Immature natural killer cell (primary cell): ENCODE results near the gene GALNTL6. TPM values are rescaled to one million over a fixed set of nuclear protein-coding genes. Genes with fewer than 3 reads are reported as not detected.

Experiments
- DNase-seq, 3 donors: peaks; one replicate each; pipeline ENCODE4 v3.0.0; 2022; ENCODE audit warnings: mixed read lengths in 1 of 3
- H3K27ac Mint-ChIP-seq, 6 donors: one replicate each; pipeline ENCODE4 v1.8.0; 2020; ENCODE audit warnings: mixed read lengths in 6 of 6, mild to moderate bottlenecking in 5 of 6, inconsistent platforms in 4 of 6, moderate library complexity in 3 of 6
- H3K27me3 Mint-ChIP-seq, 3 donors: one replicate each; pipeline ENCODE4 v1.8.0; 2020 to 2021; ENCODE audit warnings: low read depth in 3 of 3, mild to moderate bottlenecking in 3 of 3, mixed read lengths in 3 of 3, moderate library complexity in 3 of 3, inconsistent platforms in 1 of 3
- H3K36me3 Mint-ChIP-seq, 3 donors: one replicate each; pipeline ENCODE4 v1.8.0; 2020; ENCODE audit warnings: mixed read lengths in 3 of 3, inconsistent platforms in 2 of 3, mild to moderate bottlenecking in 2 of 3
- H3K4me1 Mint-ChIP-seq, 2 donors: one replicate each; pipeline ENCODE4 v1.8.0; 2020; ENCODE audit warnings: inconsistent platforms in 2 of 2, mild to moderate bottlenecking in 2 of 2, mixed read lengths in 2 of 2, moderate library complexity in 1 of 2
- H3K4me3 Mint-ChIP-seq, 5 donors: one replicate each; pipeline ENCODE4 v1.8.0; 2020; ENCODE audit warnings: mild to moderate bottlenecking in 5 of 5, mixed read lengths in 5 of 5, inconsistent platforms in 3 of 5, moderate library complexity in 3 of 5
- H3K9me3 Mint-ChIP-seq, 6 donors: one replicate each; pipeline ENCODE4 v1.8.0; 2020; ENCODE audit warnings: mild to moderate bottlenecking in 6 of 6, mixed read lengths in 6 of 6, inconsistent platforms in 4 of 6, moderate library complexity in 3 of 6
- polyA plus RNA-seq, 3 donors: library from polyadenylated mRNA; unstranded; fragments of 300-500 nt; fragmentation: Illumina TruSeq; gene quantifications; one replicate each; pipeline ENCODE4 v1.2.3, GENCODE V29; 2021

The GALNTL6 gene
- polyA plus RNA-seq, 3 donors from 2014 or later = not detected

- Mint-ChIP-seq H3K4me1 (no peaks in the 10 kb centered on the region), H3K27ac (no peak overlapping the region), H3K4me3 (no peak overlapping the region), H3K9me3 (peaks cover 1 to 40% (median 15%) of the 10 kb centered on the region in 6 donors), H3K27me3 (peaks cover 0 to 4% (median 2%) of the 10 kb centered on the region in 3 donors), H3K36me3 (peaks cover 0 to 3% (median 0%) of the 10 kb centered on the region in 3 donors)
- no peak for DNase-seq
These were observed 312.2 kb downstream of the GALNTL6 start for GRCh38 chr4:172125443-172125842.

GRCh38 chr4:172127168-172127567, 314.0 kb downstream of the GALNTL6 start:
- DNase-seq = no peak
- Mint-ChIP-seq H3K4me1 (no peaks in the 10 kb centered on the region), H3K36me3 (no peaks in the 10 kb centered on the region), H3K4me3 (no peak overlapping the region), H3K27me3 (peaks cover 0 to 4% (median 2%) of the 10 kb centered on the region in 3 donors), H3K27ac (no peak overlapping the region), H3K9me3 (peaks cover 1 to 28% (median 13%) of the 10 kb centered on the region in 6 donors)

GRCh38 chr4:172129593-172129992, 316.4 kb downstream of the GALNTL6 start:
- DNase-seq = no peak
- H3K27me3 Mint-ChIP-seq = peaks cover 0 to 4% (median 0%) of the 10 kb centered on the region in 3 donors
- H3K27ac Mint-ChIP-seq = no peak overlapping the region

GRCh38 chr4:172134521-172134920, 321.3 kb downstream of the GALNTL6 start:
- Mint-ChIP-seq H3K27ac (no peak overlapping the region), H3K36me3 (no peaks in the 10 kb centered on the region), H3K27me3 (peaks cover 0 to 2% (median 0%) of the 10 kb centered on the region in 3 donors), H3K4me1 (no peaks in the 10 kb centered on the region), H3K9me3 (peaks cover 11 to 41% (median 21%) of the 10 kb centered on the region in 6 donors), H3K4me3 (no peak overlapping the region)
- no peak for DNase-seq

More at GRCh38 chr4:172129593-172129992, 316.4 kb downstream of the GALNTL6 start:
- H3K36me3 Mint-ChIP-seq = no peaks in the 10 kb centered on the region
- peaks cover 6 to 43% (median 21%) of the 10 kb centered on the region in 6 donors for H3K9me3 Mint-ChIP-seq
- no peak overlapping the region for H3K4me3 Mint-ChIP-seq
- H3K4me1 Mint-ChIP-seq = no peaks in the 10 kb centered on the region

- Mint-ChIP-seq H3K9me3 (peaks cover 0 to 33% (median 8%) of the 10 kb centered on the region in 6 donors), H3K27ac (no peak overlapping the region), H3K36me3 (no peaks in the 10 kb centered on the region), H3K4me1 (no peaks in the 10 kb centered on the region), H3K4me3 (no peak overlapping the region), H3K27me3 (peaks cover 0 to 1% (median 0%) of the 10 kb centered on the region in 3 donors)
- no peak for DNase-seq
These were observed 327.8 kb downstream of the GALNTL6 start for GRCh38 chr4:172141025-172141424.

- H3K36me3 Mint-ChIP-seq = no peaks in the 10 kb centered on the region
- no peaks in the 10 kb centered on the region for H3K4me1 Mint-ChIP-seq
- H3K4me3 Mint-ChIP-seq = no peak overlapping the region
- peaks cover 0 to 1% (median 0%) of the 10 kb centered on the region in 3 donors for H3K27me3 Mint-ChIP-seq
- no peak overlapping the region for H3K27ac Mint-ChIP-seq
- DNase-seq = no peak
- H3K9me3 Mint-ChIP-seq = peaks cover 0 to 34% (median 8%) of the 10 kb centered on the region in 6 donors
These were observed 329.1 kb downstream of the GALNTL6 start for GRCh38 chr4:172142281-172142741.

- Mint-ChIP-seq H3K9me3 (peaks cover 0 to 33% (median 7%) of the 10 kb centered on the region in 6 donors), H3K27ac (no peak overlapping the region), H3K4me1 (no peaks in the 10 kb centered on the region), H3K36me3 (peaks cover 0 to 4% (median 0%) of the 10 kb centered on the region in 3 donors), H3K4me3 (no peak overlapping the region), H3K27me3 (peaks cover 0 to 1% (median 0%) of the 10 kb centered on the region in 3 donors)
- no peak for DNase-seq
These were observed 330.6 kb downstream of the GALNTL6 start for GRCh38 chr4:172143605-172144314.

GRCh38 chr4:172147687-172148086, 334.5 kb downstream of the GALNTL6 start:
- peaks cover 0 to 4% (median 0%) of the 10 kb centered on the region in 3 donors for H3K36me3 Mint-ChIP-seq
- DNase-seq = no peak
- H3K27ac Mint-ChIP-seq = no peak overlapping the region
- peaks cover 0 to 3% (median 1%) of the 10 kb centered on the region in 3 donors for H3K27me3 Mint-ChIP-seq
- H3K4me1 Mint-ChIP-seq = no peaks in the 10 kb centered on the region
- H3K4me3 Mint-ChIP-seq = no peak overlapping the region
- peaks cover 0 to 45% (median 7%) of the 10 kb centered on the region in 6 donors for H3K9me3 Mint-ChIP-seq

GRCh38 chr4:172149329-172149728, 336.1 kb downstream of the GALNTL6 start:
- Mint-ChIP-seq H3K36me3 (peaks cover 0 to 4% (median 0%) of the 10 kb centered on the region in 3 donors), H3K27me3 (peaks cover 0 to 3% (median 0%) of the 10 kb centered on the region in 3 donors), H3K27ac (no peak overlapping the region), H3K4me1 (no peaks in the 10 kb centered on the region), H3K4me3 (no peak overlapping the region), H3K9me3 (peaks cover 0 to 51% (median 7%) of the 10 kb centered on the region in 6 donors)
- DNase-seq = no peak

- Mint-ChIP-seq H3K36me3 (peaks cover 0 to 4% (median 0%) of the 10 kb centered on the region in 3 donors), H3K27me3 (peaks cover 0 to 7% (median 0%) of the 10 kb centered on the region in 3 donors), H3K9me3 (peaks cover 2 to 39% (median 4%) of the 10 kb centered on the region in 6 donors), H3K4me1 (no peaks in the 10 kb centered on the region), H3K4me3 (no peak overlapping the region), H3K27ac (peak overlapping the region in 1 of 6 donors; percentile 29)
- no peak for DNase-seq
These were observed 339.1 kb downstream of the GALNTL6 start for GRCh38 chr4:172152284-172152683.

- no peak for DNase-seq
- Mint-ChIP-seq H3K27me3 (peaks cover 0 to 7% (median 0%) of the 10 kb centered on the region in 3 donors), H3K9me3 (peaks cover 2 to 39% (median 5%) of the 10 kb centered on the region in 6 donors), H3K27ac (no peak overlapping the region), H3K4me3 (no peak overlapping the region), H3K4me1 (no peaks in the 10 kb centered on the region), H3K36me3 (no peaks in the 10 kb centered on the region)
These were observed 340.5 kb downstream of the GALNTL6 start for GRCh38 chr4:172153719-172154118.

GRCh38 chr4:172155838-172156345, 342.7 kb downstream of the GALNTL6 start:
- no peak for DNase-seq
- Mint-ChIP-seq H3K4me3 (no peak overlapping the region), H3K27me3 (peaks cover 0 to 4% (median 0%) of the 10 kb centered on the region in 3 donors), H3K27ac (no peak overlapping the region), H3K9me3 (peaks cover 0 to 39% (median 9%) of the 10 kb centered on the region in 6 donors), H3K36me3 (no peaks in the 10 kb centered on the region), H3K4me1 (no peaks in the 10 kb centered on the region)

- H3K36me3 Mint-ChIP-seq = no peaks in the 10 kb centered on the region
- H3K9me3 Mint-ChIP-seq = peaks cover 0 to 28% (median 13%) of the 10 kb centered on the region in 6 donors
- H3K4me1 Mint-ChIP-seq = no peaks in the 10 kb centered on the region
- DNase-seq = no peak
- H3K4me3 Mint-ChIP-seq = no peak overlapping the region
- peaks cover 0 to 4% (median 0%) of the 10 kb centered on the region in 3 donors for H3K27me3 Mint-ChIP-seq
- H3K27ac Mint-ChIP-seq = no peak overlapping the region
These were observed 344.7 kb downstream of the GALNTL6 start for GRCh38 chr4:172157946-172158345.

GRCh38 chr4:172163215-172163614, 350.0 kb downstream of the GALNTL6 start:
- DNase-seq = no peak
- peaks cover 0 to 40% (median 16%) of the 10 kb centered on the region in 6 donors for H3K9me3 Mint-ChIP-seq
- no peaks in the 10 kb centered on the region for H3K4me1 Mint-ChIP-seq

More at GRCh38 chr4:172163215-172163614, 350.0 kb downstream of the GALNTL6 start:
- no peaks in the 10 kb centered on the region for H3K36me3 Mint-ChIP-seq
- H3K27ac Mint-ChIP-seq = no peak overlapping the region
- no peaks in the 10 kb centered on the region for H3K27me3 Mint-ChIP-seq
- H3K4me3 Mint-ChIP-seq = no peak overlapping the region
